NCI-H1694 (cell line): ENCODE results near the gene C9orf85.
"Not testable (repeated sequence)": the region's sequence is repeated elsewhere in the genome, so short reads cannot be mapped to it uniquely, and the experiment has no call there.

Experiments
- DNase-seq: peaks from one replicate; lab custom pipeline; 2025; lab: John Stamatoyannopoulos, UW

The C9orf85 gene

GRCh38 chr9:71941998-71942567, 30.6 kb downstream of the C9orf85 start:
- no peak for DNase-seq

- DNase-seq = no peak
Observed at GRCh38 chr9:71944754-71945375, 33.4 kb downstream of the C9orf85 start.

- DNase-seq = not testable (repeated sequence)
Observed at GRCh38 chr9:71954652-71955051, 43.2 kb downstream of the C9orf85 start.

GRCh38 chr9:71955300-71955915, 44.0 kb downstream of the C9orf85 start:
- DNase-seq = no peak

- DNase-seq = no peak
Observed at GRCh38 chr9:71962328-71962727, 50.9 kb downstream of the C9orf85 start.

GRCh38 chr9:71963471-71963996, 52.1 kb downstream of the C9orf85 start:
- DNase-seq = not testable (repeated sequence)

- no peak for DNase-seq
Observed at GRCh38 chr9:71965403-71965802, 54.0 kb downstream of the C9orf85 start.

GRCh38 chr9:71966601-71967000, 55.2 kb downstream of the C9orf85 start:
- no peak for DNase-seq

GRCh38 chr9:71968541-71969090, 57.2 kb downstream of the C9orf85 start:
- DNase-seq = no peak

- no peak for DNase-seq
Observed at GRCh38 chr9:71975833-71976232, 64.4 kb downstream of the C9orf85 start.

GRCh38 chr9:71977003-71977402, 65.6 kb downstream of the C9orf85 start:
- DNase-seq = no peak

GRCh38 chr9:71980266-71981190, 69.1 kb downstream of the C9orf85 start:
- DNase-seq = no peak

- DNase-seq = no peak
Observed at GRCh38 chr9:71981944-71982343, 70.5 kb downstream of the C9orf85 start.

- DNase-seq = no peak
Observed at GRCh38 chr9:71984403-71984802, 73.0 kb downstream of the C9orf85 start.

- no peak for DNase-seq
Observed at GRCh38 chr9:71984831-71985281, 73.4 kb downstream of the C9orf85 start.

GRCh38 chr9:71985297-71985911, 74.0 kb downstream of the C9orf85 start:
- DNase-seq = no peak

GRCh38 chr9:71986900-71987299, 75.5 kb downstream of the C9orf85 start:
- DNase-seq = no peak

GRCh38 chr9:71987471-71988371, 76.3 kb downstream of the C9orf85 start:
- no peak for DNase-seq

GRCh38 chr9:71990466-71990865, 79.0 kb downstream of the C9orf85 start:
- DNase-seq = no peak

GRCh38 chr9:72005451-72005850, 94.0 kb downstream of the C9orf85 start:
- DNase-seq = no peak
